ENCODE data around the gene AHCTF1. TPM values are rescaled to one million over a fixed set of nuclear protein-coding genes. Genes with fewer than 3 reads are reported as not detected.

The AHCTF1 gene, protein sequence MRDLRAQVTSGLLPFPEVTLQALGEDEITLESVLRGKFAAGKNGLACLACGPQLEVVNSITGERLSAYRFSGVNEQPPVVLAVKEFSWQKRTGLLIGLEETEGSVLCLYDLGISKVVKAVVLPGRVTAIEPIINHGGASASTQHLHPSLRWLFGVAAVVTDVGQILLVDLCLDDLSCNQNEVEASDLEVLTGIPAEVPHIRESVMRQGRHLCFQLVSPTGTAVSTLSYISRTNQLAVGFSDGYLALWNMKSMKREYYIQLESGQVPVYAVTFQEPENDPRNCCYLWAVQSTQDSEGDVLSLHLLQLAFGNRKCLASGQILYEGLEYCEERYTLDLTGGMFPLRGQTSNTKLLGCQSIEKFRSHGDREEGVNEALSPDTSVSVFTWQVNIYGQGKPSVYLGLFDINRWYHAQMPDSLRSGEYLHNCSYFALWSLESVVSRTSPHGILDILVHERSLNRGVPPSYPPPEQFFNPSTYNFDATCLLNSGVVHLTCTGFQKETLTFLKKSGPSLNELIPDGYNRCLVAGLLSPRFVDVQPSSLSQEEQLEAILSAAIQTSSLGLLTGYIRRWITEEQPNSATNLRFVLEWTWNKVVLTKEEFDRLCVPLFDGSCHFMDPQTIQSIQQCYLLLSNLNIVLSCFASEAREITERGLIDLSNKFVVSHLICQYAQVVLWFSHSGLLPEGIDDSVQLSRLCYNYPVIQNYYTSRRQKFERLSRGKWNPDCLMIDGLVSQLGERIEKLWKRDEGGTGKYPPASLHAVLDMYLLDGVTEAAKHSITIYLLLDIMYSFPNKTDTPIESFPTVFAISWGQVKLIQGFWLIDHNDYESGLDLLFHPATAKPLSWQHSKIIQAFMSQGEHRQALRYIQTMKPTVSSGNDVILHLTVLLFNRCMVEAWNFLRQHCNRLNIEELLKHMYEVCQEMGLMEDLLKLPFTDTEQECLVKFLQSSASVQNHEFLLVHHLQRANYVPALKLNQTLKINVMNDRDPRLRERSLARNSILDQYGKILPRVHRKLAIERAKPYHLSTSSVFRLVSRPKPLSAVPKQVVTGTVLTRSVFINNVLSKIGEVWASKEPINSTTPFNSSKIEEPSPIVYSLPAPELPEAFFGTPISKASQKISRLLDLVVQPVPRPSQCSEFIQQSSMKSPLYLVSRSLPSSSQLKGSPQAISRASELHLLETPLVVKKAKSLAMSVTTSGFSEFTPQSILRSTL (N-terminal part only)
- total RNA-seq, result 10 to 100 TPM; 22.5 to 53.4 (median 42.4) TPM

- TF ChIP-seq POLR2A (IDR thresholded peaks at IDR 0.05), result peak; percentile 97 to 99
- peak in 3 of 4 experiments; percentile 3 to 25 (median 11) for TF ChIP-seq CTCF (IDR thresholded peaks at IDR 0.05)
- H3K27me3 ChIP-seq, result no peaks in the 10 kb centered on the region
- peak within 1 kb of the TSS; percentile 89 to 99 for H3K4me3 ChIP-seq
- no peaks in the 10 kb centered on the region for H3K36me3 ChIP-seq
- peak within 1 kb of the TSS; percentile 97 to 99 for H3K27ac ChIP-seq
- DNase-seq, result peak; percentile 98
- H3K4me1 ChIP-seq, result peaks cover 7 to 14% of the 10 kb centered on the region in 2 donors
- no peaks in the 10 kb centered on the region for H3K9me3 ChIP-seq
- intact Hi-C loops (cut with DNase I; ENCODE audit: low total_unique reads), result no loop called here
These were observed at the start of gene AHCTF1 for GRCh38 chr1:246931549-246932365. Gene AHCTF1, minus strand, starts transcription at chr1:246931948. Its CDS starts 13,578 bp downstream, at chr1:246918370.

DNA sequence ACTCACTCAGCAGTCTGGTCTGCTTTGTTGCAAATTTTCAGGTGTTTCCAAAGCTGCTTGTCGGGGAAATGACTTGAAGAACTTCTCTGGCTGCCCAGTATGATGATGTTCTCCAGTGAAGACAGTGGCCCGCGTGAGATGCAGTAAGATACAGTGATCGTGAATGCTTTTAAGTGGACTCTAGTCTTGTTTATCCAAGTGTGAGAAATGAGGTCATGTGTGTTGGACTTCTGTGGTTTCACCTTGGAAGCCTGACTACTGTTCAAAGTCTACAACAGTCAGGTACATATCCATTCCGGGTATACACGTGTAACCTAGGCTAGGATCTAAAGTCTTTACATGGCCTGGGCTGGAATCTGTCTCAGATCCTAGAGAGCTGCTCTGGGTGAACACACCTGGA is 47.0 kb upstream of the AHCTF1 start:
- Histone ChIP-seq H3K36me3 (no peaks in the 10 kb centered on the region), H3K27ac (no peak overlapping the region), H3K9me3 (no peaks in the 10 kb centered on the region), H3K4me3 (no peak overlapping the region), H3K27me3 (no peaks in the 10 kb centered on the region), H3K4me1 (no peaks in the 10 kb centered on the region)
- no peak for DNase-seq
- intact Hi-C loops (cut with DNase I; ENCODE audit: low total_unique reads), result no loop called here
- TF ChIP-seq CTCF (IDR thresholded peaks at IDR 0.05), result no peak
- no peak for TF ChIP-seq POLR2A (IDR thresholded peaks at IDR 0.05)

GRCh38 chr1:246978281-246978680 is 46.5 kb upstream of the AHCTF1 start:
- Histone ChIP-seq H3K4me1 (no peaks in the 10 kb centered on the region), H3K4me3 (no peak overlapping the region), H3K27me3 (no peaks in the 10 kb centered on the region), H3K9me3 (no peaks in the 10 kb centered on the region), H3K36me3 (no peaks in the 10 kb centered on the region), H3K27ac (no peak overlapping the region)
- intact Hi-C loops (cut with DNase I; ENCODE audit: low total_unique reads), result no loop called here
- DNase-seq, result no peak
- TF ChIP-seq CTCF (IDR thresholded peaks at IDR 0.05), result no peak
- no peak for TF ChIP-seq POLR2A (IDR thresholded peaks at IDR 0.05)

- no peaks in the 10 kb centered on the region for H3K36me3 ChIP-seq
- DNase-seq, result no peak
- H3K9me3 ChIP-seq, result no peaks in the 10 kb centered on the region
- TF ChIP-seq CTCF (IDR thresholded peaks at IDR 0.05) (no peak), POLR2A (IDR thresholded peaks at IDR 0.05) (no peak)
- no peaks in the 10 kb centered on the region for H3K27me3 ChIP-seq
- no peaks in the 10 kb centered on the region for H3K4me1 ChIP-seq
- no peak overlapping the region for H3K27ac ChIP-seq
- intact Hi-C loops (cut with DNase I; ENCODE audit: low total_unique reads), result no loop called here
- H3K4me3 ChIP-seq, result no peak overlapping the region
These were observed 40.2 kb upstream of the AHCTF1 start for GRCh38 chr1:246971969-246972368.

All from uterus (tissue), 4 donors.